SJSA1 (cell line): Measurements from ENCODE around the gene RD3L. TPM values are rescaled to one million over a fixed set of nuclear protein-coding genes. Genes with fewer than 3 reads are reported as not detected.
A peak's percentile ranks its signal among the peaks of the same experiment; 100 is the strongest.
"Not testable (repeated sequence)": the region's sequence is repeated elsewhere in the genome, so short reads cannot be mapped to it uniquely, and the experiment has no call there.

Experiments
- DNase-seq, 2 experiments: peaks; one replicate each; pipeline ENCODE4 v3.0.0-alpha.2; 2015 to 2020; ENCODE audit warnings: low spot score in 2 of 2, low read depth in 1 of 2
- H3K27ac ChIP-seq: fragments of 250-450 bp; sonication (Bioruptor Pico); 2 replicates; pipeline ENCODE4 v1.5.1; 2020; ENCODE audit warnings: mild to moderate bottlenecking, moderate library complexity
- H3K27me3 ChIP-seq: fragments of 250-450 bp; sonication (Bioruptor Pico); replicated peaks from 2 replicates; pipeline ENCODE4 v1.5.1; 2020; ENCODE audit warnings: mild to moderate bottlenecking, moderate library complexity
- H3K36me3 ChIP-seq: fragments of 250-450 bp; sonication (Bioruptor Pico); 2 replicates; pipeline ENCODE4 v1.5.1; 2020; ENCODE audit warnings: mild to moderate bottlenecking
- H3K4me1 ChIP-seq: fragments of 250-450 bp; sonication (Bioruptor Pico); replicated peaks from 2 replicates; pipeline ENCODE4 v1.6.1; 2021; ENCODE audit warnings: mild to moderate bottlenecking
- H3K4me3 ChIP-seq: fragments of 250-450 bp; sonication (Bioruptor Pico); 2 replicates; pipeline ENCODE4 v1.5.1; 2020; ENCODE audit warnings: mild to moderate bottlenecking
- H3K9me3 ChIP-seq: fragments of 250-450 bp; sonication (Bioruptor Pico); replicated peaks from 2 replicates; pipeline ENCODE4 v1.5.1; 2020; ENCODE audit warnings: mild to moderate bottlenecking
- total RNA-seq: library from RNA; depleted of rRNA; stranded (reverse); fragments of >200 nt; shearing (Covaris generic); gene quantifications from 2 replicates; pipeline ENCODE4 v1.2.3, GENCODE V29; 2014

RD3L gene
- total RNA-seq, 1 experiment from 2014 or later = not detected

- Histone ChIP-seq H3K27ac (no peak overlapping the region), H3K4me3 (no peak overlapping the region), H3K4me1 (peaks cover 40% of the 10 kb centered on the region), H3K27me3 (no peaks in the 10 kb centered on the region), H3K36me3 (no peaks in the 10 kb centered on the region), H3K9me3 (no peaks in the 10 kb centered on the region)
- no peak for DNase-seq
These were observed 4.6 kb upstream of the RD3L start for GRCh38 chr14:103946975-103947374.

GRCh38 chr14:103943673-103944072 lies 1.3 kb upstream of the RD3L start:
- Histone ChIP-seq H3K4me1 (peaks cover 19% of the 10 kb centered on the region), H3K36me3 (no peaks in the 10 kb centered on the region), H3K4me3 (no peak overlapping the region), H3K9me3 (no peaks in the 10 kb centered on the region), H3K27ac (peak overlapping the region; percentile 64), H3K27me3 (no peaks in the 10 kb centered on the region)
- peak; percentile 83 to 85 for DNase-seq

- H3K27ac ChIP-seq = no peak overlapping the region
- no peak overlapping the region for H3K4me3 ChIP-seq
- H3K27me3 ChIP-seq = no peaks in the 10 kb centered on the region
- H3K36me3 ChIP-seq = no peaks in the 10 kb centered on the region
- DNase-seq = no peak
- no peaks in the 10 kb centered on the region for H3K9me3 ChIP-seq
- peaks cover 7% of the 10 kb centered on the region for H3K4me1 ChIP-seq
These were observed 867 bp downstream of the RD3L start for GRCh38 chr14:103941462-103941861.

- no peak overlapping the region for H3K27ac ChIP-seq
- H3K36me3 ChIP-seq = no peaks in the 10 kb centered on the region
- H3K4me3 ChIP-seq = no peak overlapping the region
- no peaks in the 10 kb centered on the region for H3K4me1 ChIP-seq
- H3K9me3 ChIP-seq = no peaks in the 10 kb centered on the region
- no peaks in the 10 kb centered on the region for H3K27me3 ChIP-seq
- DNase-seq = no peak
These were observed 7.2 kb downstream of the RD3L start for GRCh38 chr14:103935102-103935501.

GRCh38 chr14:103932791-103933490 lies 9.4 kb downstream of the RD3L start:
- Histone ChIP-seq H3K27me3 (no peaks in the 10 kb centered on the region), H3K9me3 (no peaks in the 10 kb centered on the region), H3K4me3 (no peak overlapping the region), H3K36me3 (no peaks in the 10 kb centered on the region), H3K27ac (no peak overlapping the region), H3K4me1 (no peaks in the 10 kb centered on the region)
- no peak for DNase-seq

GRCh38 chr14:103931422-103931821 lies 10.9 kb downstream of the RD3L start:
- Histone ChIP-seq H3K4me1 (no peaks in the 10 kb centered on the region), H3K27me3 (no peaks in the 10 kb centered on the region), H3K9me3 (no peaks in the 10 kb centered on the region), H3K36me3 (no peaks in the 10 kb centered on the region), H3K4me3 (no peak overlapping the region), H3K27ac (no peak overlapping the region)
- no peak for DNase-seq

- DNase-seq = no peak
- no peaks in the 10 kb centered on the region for H3K9me3 ChIP-seq
- H3K27me3 ChIP-seq = no peaks in the 10 kb centered on the region
- no peak overlapping the region for H3K4me3 ChIP-seq
- H3K36me3 ChIP-seq = no peaks in the 10 kb centered on the region
- H3K27ac ChIP-seq = no peak overlapping the region
- H3K4me1 ChIP-seq = no peaks in the 10 kb centered on the region
These were observed 12.2 kb downstream of the RD3L start for GRCh38 chr14:103930051-103930604.

GRCh38 chr14:103928011-103928890 lies 14.1 kb downstream of the RD3L start, which contains the start of gene TDRD9:
TDRD9 (plus strand) TSS chr14:103928456; CDS start chr14:103928510, 54 bp downstream.
- Histone ChIP-seq H3K4me3 (no peak within 1 kb of the TSS), H3K27ac (no peak within 1 kb of the TSS), H3K36me3 (no peaks in the 10 kb centered on the region), H3K9me3 (no peaks in the 10 kb centered on the region), H3K4me1 (no peaks in the 10 kb centered on the region), H3K27me3 (no peaks in the 10 kb centered on the region)
- DNase-seq = no peak

- no peak for DNase-seq
- Histone ChIP-seq H3K27ac (no peak overlapping the region), H3K27me3 (no peaks in the 10 kb centered on the region), H3K9me3 (no peaks in the 10 kb centered on the region), H3K4me3 (no peak overlapping the region), H3K4me1 (no peaks in the 10 kb centered on the region), H3K36me3 (no peaks in the 10 kb centered on the region)
These were observed 14.8 kb downstream of the RD3L start for GRCh38 chr14:103927566-103927965.

- no peak for DNase-seq
- no peak overlapping the region for H3K27ac ChIP-seq
- H3K36me3 ChIP-seq = peaks cover 8% of the 10 kb centered on the region
- no peaks in the 10 kb centered on the region for H3K27me3 ChIP-seq
- H3K4me1 ChIP-seq = peaks cover 12% of the 10 kb centered on the region
- no peaks in the 10 kb centered on the region for H3K9me3 ChIP-seq
- H3K4me3 ChIP-seq = no peak overlapping the region
These were observed 17.0 kb downstream of the RD3L start for GRCh38 chr14:103925316-103925715.

- no peak for DNase-seq
- Histone ChIP-seq H3K4me3 (no peak overlapping the region), H3K36me3 (peaks cover 8% of the 10 kb centered on the region), H3K27me3 (no peaks in the 10 kb centered on the region), H3K9me3 (no peaks in the 10 kb centered on the region), H3K4me1 (peaks cover 15% of the 10 kb centered on the region), H3K27ac (no peak overlapping the region)
These were observed 18.5 kb downstream of the RD3L start for GRCh38 chr14:103923863-103924262.

- DNase-seq = not testable (repeated sequence)
These were observed 20.5 kb downstream of the RD3L start for GRCh38 chr14:103921855-103922200.

GRCh38 chr14:103920981-103921854 lies 21.1 kb downstream of the RD3L start:
- peak overlapping the region; percentile 49 for H3K27ac ChIP-seq
- DNase-seq = peak; percentile 89 to 92

More at GRCh38 chr14:103921855-103922200, 20.5 kb downstream of the RD3L start:
- H3K27me3 ChIP-seq, H3K9me3 ChIP-seq: not testable (repeated sequence)
- H3K4me1 ChIP-seq = peaks cover 15% of the 10 kb centered on the region
- H3K36me3 ChIP-seq = peaks cover 18% of the 10 kb centered on the region
- peak overlapping the region; percentile 3; the same call in 1 of the 2 replicates for H3K27ac ChIP-seq
- peak overlapping the region; percentile 86 for H3K4me3 ChIP-seq

More at GRCh38 chr14:103920981-103921854, 21.1 kb downstream of the RD3L start:
- Histone ChIP-seq H3K27me3 (no peaks in the 10 kb centered on the region), H3K36me3 (peaks cover 20% of the 10 kb centered on the region), H3K4me3 (peak overlapping the region; percentile 86), H3K4me1 (peaks cover 15% of the 10 kb centered on the region), H3K9me3 (no peaks in the 10 kb centered on the region)
